ENCODE measurements around the gene TMEM132D. TPM values are rescaled to one million over a fixed set of nuclear protein-coding genes. Genes with fewer than 3 reads are reported as not detected.

The TMEM132D gene
- total RNA-seq, 2 experiments from 2014 or later: not detected

DNA sequence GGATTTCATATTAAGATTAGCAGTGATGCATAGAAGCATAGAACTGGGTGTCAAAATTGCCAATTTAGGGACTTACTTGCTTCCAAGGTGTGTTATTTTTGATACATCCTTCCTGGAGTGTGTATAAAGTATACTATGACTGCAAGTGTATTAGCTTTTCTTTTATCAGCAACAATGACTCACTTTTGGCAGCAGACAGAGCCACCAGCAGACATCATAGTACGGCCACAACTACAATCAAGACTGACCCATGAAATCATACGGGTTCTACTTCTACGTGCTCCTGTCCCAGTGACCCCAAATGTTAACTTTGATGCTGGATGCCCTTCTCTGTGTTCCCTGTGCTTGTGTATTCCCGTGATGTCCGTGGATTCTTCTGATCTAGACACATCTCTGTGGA, 443.9 kb downstream of the TMEM132D start:
- POLR2A ChIA-PET: no interaction called here

DNA sequence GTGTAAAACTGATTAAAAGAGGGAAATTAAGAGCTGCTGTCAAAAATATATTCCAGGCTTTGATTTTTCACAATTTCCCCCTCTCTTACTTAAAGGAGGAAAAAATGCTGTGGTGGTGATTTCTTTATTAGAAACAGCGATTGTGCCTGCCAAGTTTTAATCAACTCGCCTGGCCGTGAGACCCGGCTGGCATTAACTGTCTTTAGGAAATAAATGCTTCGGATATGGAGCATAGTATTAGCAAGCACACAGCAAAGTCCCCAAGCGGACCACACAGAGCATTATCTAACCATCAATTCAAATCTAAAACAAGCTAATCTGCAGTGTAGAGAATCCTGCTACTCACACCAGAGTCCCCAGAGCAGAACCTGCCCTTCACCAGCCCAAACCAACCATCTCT, 457.1 kb downstream of the TMEM132D start:
- TF ChIP-seq EZH2phosphoT487 (IDR thresholded peaks at IDR 0.05; ENCODE audit: borderline replicate concordance, low read depth, low read length) (no peak), CTCF (conservative IDR thresholded peaks at IDR 0.05; ENCODE audit: low read length) (no peak)

More for the DNA sequence above, 443.9 kb downstream of the TMEM132D start:
- H3K4me1 ChIP-seq (ENCODE audit: insufficient read depth, low read length, poor library complexity, severe bottlenecking): no peaks in the 10 kb centered on the region
- H3K27ac ChIP-seq (ENCODE audit: low read depth, low read length, poor library complexity, severe bottlenecking): no peak overlapping the region
- H4K20me1 ChIP-seq (ENCODE audit: insufficient read depth, low read length): no peaks in the 10 kb centered on the region
- intact Hi-C loops (cut with micrococcal nuclease; ENCODE audit: unreplicated experiment): no loop called here
- no peaks in the 10 kb centered on the region for H3K9me3 ChIP-seq (ENCODE audit: low read length)
- TF ChIP-seq EZH2phosphoT487 (IDR thresholded peaks at IDR 0.05; ENCODE audit: borderline replicate concordance, low read depth, low read length) (no peak), CTCF (conservative IDR thresholded peaks at IDR 0.05; ENCODE audit: low read length) (no peak)
- CTCF ChIA-PET (ENCODE audit: unreplicated experiment): no interaction called here
- H3K4me3 ChIP-seq (ENCODE audit: low read depth, low read length, poor library complexity, severe bottlenecking): no peak overlapping the region
- no peaks in the 10 kb centered on the region for H3K9me2 ChIP-seq (ENCODE audit: insufficient read depth, low read length)
- no peaks in the 10 kb centered on the region for H3K79me2 ChIP-seq (ENCODE audit: insufficient read depth, low read depth, low read length)
- no TSS peak for BruUV-seq (replicated peaks)
- H2AFZ ChIP-seq (ENCODE audit: low read length): no peak overlapping the region
- H3K4me2 ChIP-seq (ENCODE audit: low read length): no peak overlapping the region
- H3K36me3 ChIP-seq (ENCODE audit: insufficient read depth, low read length): no peaks in the 10 kb centered on the region
- DNase-seq (ENCODE audit: low spot score): no peak

GRCh38 chr12:129440278-129440677, 463.5 kb downstream of the TMEM132D start:
- no peaks in the 10 kb centered on the region for H3K9me2 ChIP-seq (ENCODE audit: insufficient read depth, low read length)
- CTCF ChIA-PET (ENCODE audit: unreplicated experiment): no interaction called here
- H4K20me1 ChIP-seq (ENCODE audit: insufficient read depth, low read length): no peaks in the 10 kb centered on the region
- POLR2A ChIA-PET: no interaction called here
- H3K4me2 ChIP-seq (ENCODE audit: low read length): no peak overlapping the region
- BruUV-seq (replicated peaks): no TSS peak
- no peak overlapping the region for H3K4me3 ChIP-seq (ENCODE audit: low read depth, low read length, poor library complexity, severe bottlenecking)
- no peak overlapping the region for H2AFZ ChIP-seq (ENCODE audit: low read length)
- TF ChIP-seq EZH2phosphoT487 (IDR thresholded peaks at IDR 0.05; ENCODE audit: borderline replicate concordance, low read depth, low read length) (no peak), CTCF (conservative IDR thresholded peaks at IDR 0.05; ENCODE audit: low read length) (no peak)
- H3K9me3 ChIP-seq (ENCODE audit: low read length): no peaks in the 10 kb centered on the region
- H3K27ac ChIP-seq (ENCODE audit: low read depth, low read length, poor library complexity, severe bottlenecking): no peak overlapping the region
- H3K4me1 ChIP-seq (ENCODE audit: insufficient read depth, low read length, poor library complexity, severe bottlenecking): no peaks in the 10 kb centered on the region
- no peak for DNase-seq (ENCODE audit: low spot score)
- H3K36me3 ChIP-seq (ENCODE audit: insufficient read depth, low read length): no peaks in the 10 kb centered on the region
- no peaks in the 10 kb centered on the region for H3K79me2 ChIP-seq (ENCODE audit: insufficient read depth, low read depth, low read length)
- intact Hi-C loops (cut with micrococcal nuclease; ENCODE audit: unreplicated experiment): no loop called here

More for the DNA sequence above, 457.1 kb downstream of the TMEM132D start:
- H3K4me3 ChIP-seq (ENCODE audit: low read depth, low read length, poor library complexity, severe bottlenecking): no peak overlapping the region
- no peak overlapping the region for H3K4me2 ChIP-seq (ENCODE audit: low read length)
- H2AFZ ChIP-seq (ENCODE audit: low read length): no peak overlapping the region
- H4K20me1 ChIP-seq (ENCODE audit: insufficient read depth, low read length): no peaks in the 10 kb centered on the region
- ChIA-PET CTCF (ENCODE audit: unreplicated experiment) (no interaction called here), POLR2A (no interaction called here)
- DNase-seq (ENCODE audit: low spot score): no peak
- BruUV-seq (replicated peaks): no TSS peak
- intact Hi-C loops (cut with micrococcal nuclease; ENCODE audit: unreplicated experiment): no loop called here
- no peaks in the 10 kb centered on the region for H3K79me2 ChIP-seq (ENCODE audit: insufficient read depth, low read depth, low read length)
- H3K27ac ChIP-seq (ENCODE audit: low read depth, low read length, poor library complexity, severe bottlenecking): no peak overlapping the region
- H3K4me1 ChIP-seq (ENCODE audit: insufficient read depth, low read length, poor library complexity, severe bottlenecking): no peaks in the 10 kb centered on the region
- no peaks in the 10 kb centered on the region for H3K36me3 ChIP-seq (ENCODE audit: insufficient read depth, low read length)
- H3K9me3 ChIP-seq (ENCODE audit: low read length): no peaks in the 10 kb centered on the region
- H3K9me2 ChIP-seq (ENCODE audit: insufficient read depth, low read length): no peaks in the 10 kb centered on the region

All from OCI-LY7 (cell line).